Transverse colon (tissue), 4 donors: ENCODE results near the gene TTC36.

Experiments
- EP300 ChIP-seq: sonication (generic); formaldehyde crosslinking; IDR thresholded peaks from one replicate; pipeline ENCODE4 v1.6.1; 2017; ENCODE audit warnings: antibody characterized with exemption, low read depth
- POLR2AphosphoS5 ChIP-seq, 3 donors: sonication (generic); formaldehyde crosslinking; IDR thresholded peaks; one replicate each; pipeline ENCODE4 v1.6.1; 2016; ENCODE audit warnings: antibody characterized with exemption in 3 of 3
- TF ChIP-seq, protein P1 (sequence below), 5 experiments: fragments of 200-600 bp in 3 of 5; fragments of 450-650 bp in 2 of 5; sonication (generic) in 3 of 5; IDR thresholded peaks; 1 replicate in 2 of 5; 2 replicates in 3 of 5; pipeline ENCODE4 v1.5.1; 2016 to 2017; ENCODE audit warnings: antibody characterized with exemption in 5 of 5, inconsistent platforms in 3 of 5, mild to moderate bottlenecking in 2 of 5, moderate library complexity in 1 of 5

GRCh38 chr11:118547132-118547531 lies 19.9 kb downstream of the TTC36 start:
- TF ChIP-seq, protein P1, sequence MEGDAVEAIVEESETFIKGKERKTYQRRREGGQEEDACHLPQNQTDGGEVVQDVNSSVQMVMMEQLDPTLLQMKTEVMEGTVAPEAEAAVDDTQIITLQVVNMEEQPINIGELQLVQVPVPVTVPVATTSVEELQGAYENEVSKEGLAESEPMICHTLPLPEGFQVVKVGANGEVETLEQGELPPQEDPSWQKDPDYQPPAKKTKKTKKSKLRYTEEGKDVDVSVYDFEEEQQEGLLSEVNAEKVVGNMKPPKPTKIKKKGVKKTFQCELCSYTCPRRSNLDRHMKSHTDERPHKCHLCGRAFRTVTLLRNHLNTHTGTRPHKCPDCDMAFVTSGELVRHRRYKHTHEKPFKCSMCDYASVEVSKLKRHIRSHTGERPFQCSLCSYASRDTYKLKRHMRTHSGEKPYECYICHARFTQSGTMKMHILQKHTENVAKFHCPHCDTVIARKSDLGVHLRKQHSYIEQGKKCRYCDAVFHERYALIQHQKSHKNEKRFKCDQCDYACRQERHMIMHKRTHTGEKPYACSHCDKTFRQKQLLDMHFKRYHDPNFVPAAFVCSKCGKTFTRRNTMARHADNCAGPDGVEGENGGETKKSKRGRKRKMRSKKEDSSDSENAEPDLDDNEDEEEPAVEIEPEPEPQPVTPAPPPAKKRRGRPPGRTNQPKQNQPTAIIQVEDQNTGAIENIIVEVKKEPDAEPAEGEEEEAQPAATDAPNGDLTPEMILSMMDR (IDR thresholded peaks at IDR 0.05), result no peak
- TF ChIP-seq POLR2AphosphoS5 (IDR thresholded peaks at IDR 0.05) (no peak), EP300 (no peak)
